Right lobe of liver (tissue), 6 donors: Measurements from ENCODE around the gene INO80E. TPM values are rescaled to one million over a fixed set of nuclear protein-coding genes. Genes with fewer than 3 reads are reported as not detected.
A peak's percentile ranks its signal among the peaks of the same experiment; 100 is the strongest.

Experiments used
- ATAC-seq, 4 donors: fragments of 200-7000 bp; cut with Tn5 transposase; one replicate each; pipeline ENCODE4 v1.9.1; 2020; ENCODE audit warnings: mild to moderate bottlenecking in 4 of 4, moderate library complexity in 4 of 4
- DNase-seq, 3 donors: peaks; one replicate each; pipeline ENCODE4 v3.0.0-alpha.2; 2020
- H3K27ac ChIP-seq, 3 donors: fragments of 200-600 bp; one replicate each; pipeline ENCODE4 v1.8.0; 2022
- H3K27me3 ChIP-seq, 2 donors: fragments of 200-600 bp; one replicate each; pipeline ENCODE4 v1.8.0; 2022
- H3K36me3 ChIP-seq, 4 donors: fragments of 200-600 bp; sonication (generic) in 1 of 4; one replicate each; pipeline versions ENCODE4 v1.5.1 to v1.8.0; 2017 to 2022; ENCODE audit warnings: control low read depth in 1 of 4
- H3K4me1 ChIP-seq, 4 donors: fragments of 200-600 bp; sonication (generic) in 1 of 4; one replicate each; pipeline versions ENCODE4 v1.5.1 to v1.8.0; 2017 to 2022; ENCODE audit warnings: control low read depth in 1 of 4
- H3K4me3 ChIP-seq, 3 donors: fragments of 200-600 bp; one replicate each; pipeline ENCODE4 v1.8.0; 2022
- H3K9me3 ChIP-seq, 4 donors: fragments of 200-600 bp; sonication (generic) in 1 of 4; one replicate each; pipeline versions ENCODE4 v1.5.1 to v1.8.0; 2017 to 2022; ENCODE audit warnings: control low read depth in 1 of 4
- POLR2A ChIP-seq: fragments of 450-650 bp; IDR thresholded peaks from one replicate; pipeline ENCODE4 v1.6.1; 2017; ENCODE audit warnings: antibody characterized with exemption, mild to moderate bottlenecking
- WGBS: methylation state at CpG from one replicate; pipeline ENCODE4 v1.1.6; 2018; ENCODE audit warnings: low coverage, low lambda C conversion rate; ENCODE audit not compliant: insufficient coverage; ENCODE audit errors: missing lambda C conversion rate; 5-methylcytosine and 5-hydroxymethylcytosine counted together
- intact Hi-C, 2 donors: fragments of 100-400 bp; cut with DNase I; formaldehyde crosslinking; loops; one replicate each; pipeline versions ENCODE4 v1.11.2 to v1.14.1; 2022
- total RNA-seq, 6 experiments: library from RNA; depleted of rRNA in 2 of 6; stranded (reverse); fragments of >200 nt in 2 of 6; fragmentation: NEBNext Ultra II Directional in 3 of 6; extraction: Animal tissue kit (Norgen Biotek cat#: 25700) in 3 of 6; gene quantifications; one replicate each; pipeline versions ENCODE4 v1.1.0 to v1.2.4, GENCODE V29; 2016 to 2023
- TF ChIP-seq, protein P1 (sequence below), 4 donors: fragments of 200-600 bp in 3 of 4; fragments of 450-650 bp in 1 of 4; IDR thresholded peaks; one replicate each; pipeline versions ENCODE4 v1.5.1 to v1.8.0; 2016 to 2022; ENCODE audit warnings: antibody characterized with exemption in 4 of 4, mild to moderate bottlenecking in 2 of 4
- donor health status: DM: no; HTN: yes; CAD: no.
- donor health status: DM: no; HTN: no; CAD: no.
- donor health status: DM: no; HTN: no; CAD: no.
- donor health status: DM: no; HTN: yes; CAD: no.
- donor health status: DM: no; HTN: yes; CAD: no.

INO80E gene
- total RNA-seq, 6 experiments from 2014 or later, result 22.3 to 45.8 (median 33.2) TPM

DNA sequence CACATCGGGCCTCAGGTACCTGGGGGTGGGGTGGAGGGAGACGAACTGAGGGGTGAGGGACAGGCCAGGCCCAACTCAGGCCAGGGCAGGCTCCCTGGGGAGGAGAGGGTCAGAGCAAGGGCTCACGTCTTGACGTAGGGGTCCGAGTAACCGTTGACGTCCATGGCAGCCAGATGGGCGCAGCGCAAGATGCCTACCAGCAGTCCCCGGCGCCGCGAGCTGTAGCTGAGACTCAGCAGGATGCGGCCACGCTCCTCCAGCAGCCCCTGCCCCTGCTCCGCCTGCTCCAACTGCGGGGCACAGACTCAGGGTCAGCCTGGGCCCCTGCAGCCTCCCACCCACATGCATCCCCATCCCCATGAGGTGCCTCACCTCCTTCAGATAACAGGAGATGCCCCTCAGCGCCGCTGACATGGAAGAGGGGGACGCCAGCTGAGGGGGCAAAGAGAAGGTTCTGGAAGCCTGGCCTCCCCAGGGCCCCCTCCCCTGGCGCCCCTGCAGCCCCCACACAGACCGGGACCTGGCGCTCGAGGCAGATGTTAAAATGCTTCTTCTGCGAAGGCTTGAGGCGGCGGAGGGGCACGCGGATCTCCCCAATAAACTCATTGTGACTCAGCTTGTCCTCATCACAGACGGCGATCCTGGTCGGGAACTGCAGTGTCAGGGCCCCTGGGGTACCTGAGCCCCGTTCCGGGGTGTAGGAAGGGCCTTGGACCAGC is 10.8 kb downstream of the INO80E start:
- intact Hi-C loops, result no loop called here
- no peaks in the 10 kb centered on the region for H3K9me3 ChIP-seq
- TF ChIP-seq, protein P1, sequence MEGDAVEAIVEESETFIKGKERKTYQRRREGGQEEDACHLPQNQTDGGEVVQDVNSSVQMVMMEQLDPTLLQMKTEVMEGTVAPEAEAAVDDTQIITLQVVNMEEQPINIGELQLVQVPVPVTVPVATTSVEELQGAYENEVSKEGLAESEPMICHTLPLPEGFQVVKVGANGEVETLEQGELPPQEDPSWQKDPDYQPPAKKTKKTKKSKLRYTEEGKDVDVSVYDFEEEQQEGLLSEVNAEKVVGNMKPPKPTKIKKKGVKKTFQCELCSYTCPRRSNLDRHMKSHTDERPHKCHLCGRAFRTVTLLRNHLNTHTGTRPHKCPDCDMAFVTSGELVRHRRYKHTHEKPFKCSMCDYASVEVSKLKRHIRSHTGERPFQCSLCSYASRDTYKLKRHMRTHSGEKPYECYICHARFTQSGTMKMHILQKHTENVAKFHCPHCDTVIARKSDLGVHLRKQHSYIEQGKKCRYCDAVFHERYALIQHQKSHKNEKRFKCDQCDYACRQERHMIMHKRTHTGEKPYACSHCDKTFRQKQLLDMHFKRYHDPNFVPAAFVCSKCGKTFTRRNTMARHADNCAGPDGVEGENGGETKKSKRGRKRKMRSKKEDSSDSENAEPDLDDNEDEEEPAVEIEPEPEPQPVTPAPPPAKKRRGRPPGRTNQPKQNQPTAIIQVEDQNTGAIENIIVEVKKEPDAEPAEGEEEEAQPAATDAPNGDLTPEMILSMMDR (IDR thresholded peaks at IDR 0.05), result no peak
- TF ChIP-seq POLR2A, result no peak
- no peak for DNase-seq
- H3K4me3 ChIP-seq, result no peak overlapping the region
- H3K36me3 ChIP-seq, result no peaks in the 10 kb centered on the region
- ATAC-seq, result no peak
- peaks cover 0 to 7% (median 0%) of the 10 kb centered on the region in 4 donors for H3K4me1 ChIP-seq
- H3K27ac ChIP-seq, result no peak overlapping the region
- WGBS, result 59% methylated on average over 5 of the region's 34 CpGs
- no peaks in the 10 kb centered on the region for H3K27me3 ChIP-seq

DNA sequence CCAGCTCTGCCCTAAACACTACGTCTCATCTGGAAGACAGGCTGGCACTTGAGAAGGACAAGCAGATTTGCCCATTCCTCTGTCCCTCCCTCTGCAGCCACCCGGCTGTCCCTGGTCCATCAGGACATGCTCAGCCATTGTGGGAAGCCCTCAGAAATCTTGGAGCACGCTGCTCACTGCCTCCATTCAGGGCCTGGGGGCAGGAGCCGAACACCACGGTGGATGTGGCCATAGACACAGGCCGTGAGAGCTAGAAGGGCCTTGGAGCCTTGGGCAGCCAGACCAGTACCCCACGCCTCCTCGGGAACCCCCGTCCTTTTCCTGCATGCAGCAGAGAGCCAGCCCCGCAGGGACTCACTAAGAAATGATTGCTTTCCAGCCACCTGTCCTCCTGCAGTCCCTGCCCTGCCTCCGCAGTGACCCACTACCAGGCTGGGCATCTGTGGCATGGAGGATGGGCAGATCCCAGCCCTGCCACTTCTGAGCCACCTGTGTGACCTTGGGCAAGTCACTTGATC is 11.4 kb downstream of the INO80E start:
- H3K27ac ChIP-seq, result no peak overlapping the region
- H3K4me3 ChIP-seq, result no peak overlapping the region
- intact Hi-C loops, result no loop called here
- TF ChIP-seq POLR2A, result no peak
- TF ChIP-seq, protein P1 (IDR thresholded peaks at IDR 0.05), result no peak
- H3K27me3 ChIP-seq, result no peaks in the 10 kb centered on the region
- peaks cover 0 to 7% (median 0%) of the 10 kb centered on the region in 4 donors for H3K4me1 ChIP-seq
- ATAC-seq, result no peak
- H3K36me3 ChIP-seq, result no peaks in the 10 kb centered on the region
- H3K9me3 ChIP-seq, result no peaks in the 10 kb centered on the region
- no peak for DNase-seq
- WGBS, result no CpG with 5 or more reads among the region's 11 CpGs

DNA sequence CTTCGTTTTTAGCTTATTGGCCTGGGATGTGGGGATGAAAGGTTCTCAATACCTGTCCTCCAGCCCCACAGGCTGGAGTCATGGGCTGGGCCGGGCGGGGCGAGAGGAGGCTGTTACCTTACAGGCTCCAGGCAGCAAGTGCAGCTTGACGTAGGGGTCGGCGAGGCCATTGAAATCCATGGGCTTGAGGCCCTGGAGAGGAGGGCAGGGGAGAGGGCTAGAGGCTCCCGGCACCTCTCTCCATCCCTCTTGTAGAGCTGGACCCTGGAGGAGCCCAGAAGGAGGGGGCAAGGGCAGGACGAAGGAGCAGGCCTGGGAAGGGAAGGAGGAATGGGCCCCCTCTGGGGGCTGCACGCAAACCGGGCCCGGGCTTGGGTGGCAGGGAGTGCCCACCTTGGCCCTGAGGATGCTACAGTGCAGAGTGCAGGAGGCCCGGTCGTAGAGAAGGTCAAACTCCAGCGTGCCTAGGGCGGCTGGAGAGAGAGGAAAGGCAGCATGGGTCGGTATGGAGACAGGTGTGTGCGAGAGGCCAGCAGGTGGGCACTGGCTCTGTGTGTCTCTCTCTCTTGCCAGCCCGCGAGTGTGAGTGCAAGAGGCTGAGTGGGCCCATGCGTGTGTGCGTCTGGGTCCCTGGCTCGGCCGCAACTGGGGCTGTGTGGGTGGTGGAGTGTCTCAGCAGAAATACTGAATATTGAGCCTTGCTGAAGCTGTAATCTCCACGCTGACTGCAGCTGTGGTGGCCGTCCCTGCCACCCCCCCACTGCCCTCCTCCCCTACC is 13.2 kb downstream of the INO80E start:
- intact Hi-C loops, result no loop called here
- DNase-seq, result no peak

DNA sequence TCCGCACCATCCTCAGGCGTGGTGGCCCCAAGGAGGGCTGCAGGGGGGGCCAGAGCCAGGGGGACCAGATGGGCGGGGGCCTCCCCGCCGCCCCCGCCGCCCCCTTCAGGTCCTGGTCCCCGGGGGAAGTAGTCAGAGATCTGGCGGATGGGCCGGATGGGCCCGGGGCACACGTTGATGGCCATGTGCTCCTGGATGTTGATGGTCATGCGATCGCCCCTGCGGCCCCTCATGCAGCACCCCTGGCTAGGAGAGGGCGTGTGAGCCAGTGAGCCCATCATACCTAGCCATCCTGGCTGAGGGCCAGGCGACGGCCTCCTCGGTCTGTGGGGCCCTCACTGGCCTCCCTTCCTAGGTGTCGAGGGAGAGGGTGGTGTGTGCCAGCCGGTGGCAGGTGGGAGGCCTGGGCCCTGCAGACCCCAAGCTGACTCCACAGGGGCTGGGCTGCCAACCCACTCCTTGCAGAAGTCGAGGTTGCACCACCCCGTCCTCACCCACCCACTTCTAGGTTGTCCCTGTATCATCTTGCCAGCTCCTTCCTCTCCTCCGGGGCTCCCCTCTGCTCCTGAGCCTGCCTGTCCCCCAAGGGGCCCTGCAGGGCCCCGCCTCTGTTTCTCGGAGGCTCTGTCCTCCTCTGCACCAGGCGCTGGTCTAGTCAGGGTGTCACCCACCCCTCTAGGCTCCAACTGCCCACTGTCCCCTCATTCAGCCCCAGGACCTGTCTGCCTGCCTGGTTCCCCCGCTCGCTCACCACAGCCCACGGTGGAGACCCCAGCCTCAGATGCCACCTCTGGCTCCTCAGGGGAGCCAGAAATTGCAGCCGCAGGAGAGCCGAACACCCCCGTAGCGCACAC is 14.2 kb downstream of the INO80E start:
- no peak for TF ChIP-seq POLR2A
- TF ChIP-seq, protein P1 (IDR thresholded peaks at IDR 0.05), result no peak
- Histone ChIP-seq H3K4me1 (peaks cover 0 to 7% (median 0%) of the 10 kb centered on the region in 4 donors), H3K36me3 (no peaks in the 10 kb centered on the region), H3K27me3 (no peaks in the 10 kb centered on the region), H3K4me3 (no peak overlapping the region), H3K27ac (no peak overlapping the region), H3K9me3 (no peaks in the 10 kb centered on the region)
- intact Hi-C loops, result no loop called here
- 3% methylated on average over 6 of the region's 34 CpGs for WGBS
- DNase-seq (no peak), ATAC-seq (peak in 1 of 4 donors; percentile 6)

More for the DNA sequence above, 13.2 kb downstream of the INO80E start:
- Histone ChIP-seq H3K4me1 (peaks cover 0 to 7% (median 0%) of the 10 kb centered on the region in 4 donors), H3K27ac (no peak overlapping the region), H3K4me3 (no peak overlapping the region), H3K36me3 (no peaks in the 10 kb centered on the region), H3K27me3 (no peaks in the 10 kb centered on the region), H3K9me3 (no peaks in the 10 kb centered on the region)
- 36% methylated on average over 16 of the region's 26 CpGs for WGBS
- TF ChIP-seq, protein P1 (IDR thresholded peaks at IDR 0.05), result no peak
- TF ChIP-seq POLR2A, result no peak
- no peak for ATAC-seq
